Activated CD8-positive, alpha-beta memory T cell treated with anti-CD3 and anti-CD28 coated beads for 24 hours (primary cell): Measurements from ENCODE around the gene PDK1.

Experiments
- DNase-seq: peaks from one replicate; pipeline ENCODE4 v3.0.0-alpha.2; 2020

Gene PDK1

GRCh38 chr2:172655091-172655837, 99.4 kb downstream of the PDK1 start:
- DNase-seq = no peak

- DNase-seq = no peak
Measured at GRCh38 chr2:172655838-172656573, 100.1 kb downstream of the PDK1 start.
